H1 (cell line): ENCODE results near the gene PELI2.

Experiments used
- CTCF ChIP-seq, 3 experiments: IDR thresholded peaks; 1 replicate in 2 of 3; 2 replicates in 1 of 3; pipeline versions ENCODE4 v1.5.1 to v1.6.1; 2011; ENCODE audit warnings: low read length in 3 of 3, mild to moderate bottlenecking in 3 of 3, inconsistent platforms in 2 of 3, low read depth in 1 of 3, moderate library complexity in 1 of 3; ENCODE audit not compliant: insufficient read depth in 1 of 3; ENCODE audit errors: control extremely low read depth in 1 of 3
- EP300 ChIP-seq, 2 experiments: IDR thresholded peaks; 1 replicate in 1 of 2; 2 replicates in 1 of 2; pipeline ENCODE4 v1.6.1; 2011 to 2012; ENCODE audit warnings: low read depth in 2 of 2, low read length in 2 of 2, mild to moderate bottlenecking in 2 of 2, borderline replicate concordance in 1 of 2, inconsistent platforms in 1 of 2, moderate library complexity in 1 of 2
- EZH2 ChIP-seq: fragments of 200-600 bp; sonication (generic); IDR thresholded peaks from 2 replicates; pipeline ENCODE4 v1.7.1; 2012; ENCODE audit warnings: low read depth, mild to moderate bottlenecking, moderate library complexity, low read length, inconsistent platforms; ENCODE audit not compliant: severe bottlenecking
- GTF2F1 ChIP-seq: IDR thresholded peaks from 2 replicates; pipeline ENCODE4 v1.6.1; 2012; ENCODE audit warnings: low read depth, low read length, improper control_type of control experiment, borderline replicate concordance
- HDAC2 ChIP-seq, 2 experiments: fragments of 300-600 bp in 1 of 2; sonication (generic) in 1 of 2; IDR thresholded peaks; 2 replicates each; pipeline ENCODE4 v1.6.1; 2011 to 2012; ENCODE audit warnings: low read depth in 2 of 2, low read length in 2 of 2, mild to moderate bottlenecking in 2 of 2, moderate library complexity in 2 of 2, borderline replicate concordance in 1 of 2, inconsistent platforms in 1 of 2
- HDAC6 ChIP-seq: IDR thresholded peaks from one replicate; pipeline ENCODE4 v1.7.1; 2012; ENCODE audit warnings: low read depth, mild to moderate bottlenecking, inconsistent platforms, low read length, moderate library complexity
- RAD21 ChIP-seq, 2 experiments: IDR thresholded peaks in 1 of 2; conservative IDR thresholded peaks in 1 of 2; 2 replicates each; pipeline ENCODE4 v1.6.1; 2011; ENCODE audit warnings: low read depth in 2 of 2, low read length in 2 of 2, improper control_type of control experiment in 1 of 2, inconsistent platforms in 1 of 2, mild to moderate bottlenecking in 1 of 2, moderate library complexity in 1 of 2
- SRF ChIP-seq: IDR thresholded peaks from 2 replicates; pipeline ENCODE4 v1.6.1; 2011; ENCODE audit warnings: mild to moderate bottlenecking, low read depth, low read length, moderate library complexity
- USF2 ChIP-seq: IDR thresholded peaks from 2 replicates; pipeline ENCODE4 v1.6.1; 2011; ENCODE audit warnings: low read length, improper control_type of control experiment
- YY1 ChIP-seq: IDR thresholded peaks from 2 replicates; pipeline ENCODE4 v1.6.1; 2011; ENCODE audit warnings: low read depth, mild to moderate bottlenecking, low read length

- no peak for TF ChIP-seq CTCF (IDR thresholded peaks at IDR 0.05; ENCODE audit: control extremely low read depth in 1 of 3, insufficient read depth in 1 of 3, low read depth in 1 of 3, low read length in 3 of 3)
- TF ChIP-seq HDAC6, result no peak
- no peak for TF ChIP-seq YY1
- TF ChIP-seq EP300 (IDR thresholded peaks at IDR 0.05; ENCODE audit: borderline replicate concordance in 1 of 2, low read depth in 2 of 2, low read length in 2 of 2), result no peak
- no peak for TF ChIP-seq RAD21 (IDR thresholded peaks at IDR 0.05 in 1 of 2, conservative IDR thresholded peaks at IDR 0.05 in 1 of 2; ENCODE audit: low read depth in 2 of 2, low read length in 2 of 2)
- no peak for TF ChIP-seq USF2
- no peak for TF ChIP-seq HDAC2 (IDR thresholded peaks at IDR 0.05; ENCODE audit: borderline replicate concordance in 1 of 2, low read depth in 2 of 2, low read length in 2 of 2)
- no peak for TF ChIP-seq GTF2F1
- TF ChIP-seq EZH2, result no peak
- no peak for TF ChIP-seq SRF
These were observed 157.9 kb downstream of the PELI2 start for GRCh38 chr14:56276108-56276507.
